NK-92 treated with Interleukin-12 subunit alpha and Interleukin-12 subunit beta, amount 100 ng/mL, for 24 hours (cell line): ENCODE measurements around the gene SPECC1.
"Not testable (repeated sequence)": the region's sequence is repeated elsewhere in the genome, so short reads cannot be mapped to it uniquely, and the experiment has no call there.

Experiments used
- DNase-seq: peaks from one replicate; lab custom pipeline; 2025; lab: John Stamatoyannopoulos, UW

SPECC1 gene

GRCh38 chr17:20094777-20095176, 85.6 kb downstream of the SPECC1 start:
- DNase-seq, result no peak

GRCh38 chr17:20095336-20096080, 86.3 kb downstream of the SPECC1 start:
- no peak for DNase-seq

DNA sequence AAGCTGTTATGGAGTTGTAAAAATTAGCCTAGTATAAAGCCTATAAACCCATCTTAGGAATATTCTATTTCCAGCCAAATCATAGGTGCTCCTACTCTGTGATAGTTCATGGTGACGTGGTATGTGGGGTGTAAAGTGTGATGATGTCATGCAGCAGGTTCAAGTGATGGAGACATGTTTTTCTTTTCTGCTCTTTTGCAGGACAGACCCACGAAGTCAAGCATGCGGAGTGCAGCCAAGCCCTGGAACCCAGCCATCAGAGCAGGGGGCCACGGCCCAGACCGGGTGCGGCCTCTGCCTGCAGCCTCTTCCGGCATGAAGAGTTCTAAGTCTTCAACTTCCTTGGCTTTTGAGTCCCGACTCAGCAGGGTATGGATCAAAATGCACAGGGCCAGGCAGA, 87.3 kb downstream of the SPECC1 start:
- DNase-seq, result no peak

GRCh38 chr17:20097330-20097729, 88.2 kb downstream of the SPECC1 start:
- no peak for DNase-seq

- no peak for DNase-seq
Measured at GRCh38 chr17:20098314-20098713, 89.2 kb downstream of the SPECC1 start.

DNA sequence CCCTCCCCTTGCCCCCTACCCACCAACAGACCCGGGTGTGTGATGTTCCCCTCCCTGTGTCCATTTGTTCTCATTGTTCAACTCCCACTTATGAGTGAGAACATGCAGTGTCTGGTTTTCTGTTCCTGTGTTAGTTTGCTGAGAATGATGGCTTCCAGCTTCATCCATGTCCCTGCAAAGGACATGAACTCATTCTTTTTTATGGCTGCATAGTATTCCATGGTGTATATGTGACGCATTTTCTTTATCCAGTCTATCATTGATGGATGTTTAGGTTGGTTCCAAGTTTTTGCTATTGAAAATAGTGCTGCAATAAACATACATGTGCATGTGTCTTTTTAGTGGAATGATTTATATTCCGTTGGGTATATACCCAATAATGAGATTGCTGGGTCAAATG, 91.6 kb downstream of the SPECC1 start:
- DNase-seq, result not testable (repeated sequence)

DNA sequence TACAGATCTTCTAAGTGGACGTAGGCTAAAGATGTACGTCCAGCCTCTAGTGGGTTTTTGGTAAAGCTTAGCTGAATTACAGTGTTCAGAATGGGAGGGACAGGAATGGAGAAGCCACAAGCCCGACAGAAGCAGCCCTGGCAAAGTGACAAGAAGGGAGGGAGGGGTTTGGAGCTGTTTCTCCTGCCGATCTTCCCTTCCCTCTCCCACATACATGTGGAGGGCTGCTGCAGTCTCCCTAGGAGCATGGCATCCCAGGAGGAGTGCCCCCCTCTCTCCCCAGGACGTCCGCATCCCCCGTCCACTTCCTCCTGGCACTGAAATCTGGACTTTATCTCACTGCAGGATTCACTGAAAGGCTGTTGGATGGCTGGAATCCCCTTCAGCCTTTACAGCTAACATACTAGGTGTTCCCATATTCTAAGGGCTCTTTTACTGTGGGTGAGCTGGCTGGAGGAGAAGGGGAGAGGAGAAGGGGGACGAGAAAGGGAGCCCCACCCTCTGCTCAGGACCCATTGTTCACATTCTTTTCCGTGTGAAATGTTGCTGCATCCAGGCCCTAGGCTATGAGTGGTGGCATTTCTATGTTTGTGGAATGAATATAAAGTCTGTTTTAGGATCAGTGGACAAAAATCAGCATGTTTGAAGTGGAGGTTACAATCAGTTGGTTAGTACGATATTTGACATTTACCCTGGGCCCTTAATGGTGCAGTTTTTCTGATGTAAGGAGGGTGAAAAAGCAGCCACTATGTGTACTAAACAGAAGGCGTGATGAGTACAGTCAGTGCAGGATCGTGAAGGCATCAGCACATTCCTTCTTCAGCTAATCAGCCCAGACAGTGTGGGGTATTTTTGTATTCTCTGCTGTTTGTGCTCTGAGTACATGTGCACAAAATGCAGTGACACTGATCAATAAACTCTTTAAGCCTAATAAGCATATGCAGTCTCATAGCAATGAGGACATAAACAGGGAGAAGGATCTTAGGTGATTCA, 94.6 kb downstream of the SPECC1 start:
- no peak for DNase-seq

DNA sequence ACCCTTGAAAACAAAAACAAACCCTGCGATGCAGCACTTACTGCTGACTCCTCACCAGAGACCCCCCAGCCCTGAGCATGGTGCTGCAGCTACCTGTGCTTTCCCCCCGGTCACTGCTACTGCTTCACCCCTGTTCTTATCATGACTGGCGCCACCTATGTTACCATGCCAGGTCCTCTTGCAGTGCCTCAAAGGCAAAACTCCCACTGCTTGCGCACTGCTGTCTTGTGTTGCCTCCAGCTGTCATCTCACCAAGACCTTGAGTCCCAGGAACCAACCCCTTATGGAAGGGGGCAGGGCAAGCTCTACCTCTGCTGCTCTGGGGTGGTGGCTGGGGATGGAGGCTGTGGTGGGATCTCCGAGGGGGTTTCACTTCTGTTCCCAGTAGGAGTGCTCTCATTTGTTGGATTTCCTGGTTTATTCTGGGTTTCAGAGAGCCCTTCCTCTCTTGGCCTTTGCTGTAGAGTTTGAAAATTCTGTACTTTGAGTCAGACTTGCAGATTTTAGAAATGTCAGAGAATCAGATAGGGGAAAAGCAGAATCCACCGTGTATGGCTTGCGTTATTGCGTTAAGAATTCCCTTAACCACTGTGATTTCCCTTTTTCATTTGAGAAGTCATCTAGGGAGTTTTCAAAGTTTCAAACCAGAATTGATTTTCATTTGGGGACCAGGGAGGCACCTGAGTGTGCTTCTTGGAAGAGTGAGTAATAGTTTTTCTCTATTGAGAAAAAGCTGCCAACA, 96.6 kb downstream of the SPECC1 start:
- DNase-seq, result no peak

DNA sequence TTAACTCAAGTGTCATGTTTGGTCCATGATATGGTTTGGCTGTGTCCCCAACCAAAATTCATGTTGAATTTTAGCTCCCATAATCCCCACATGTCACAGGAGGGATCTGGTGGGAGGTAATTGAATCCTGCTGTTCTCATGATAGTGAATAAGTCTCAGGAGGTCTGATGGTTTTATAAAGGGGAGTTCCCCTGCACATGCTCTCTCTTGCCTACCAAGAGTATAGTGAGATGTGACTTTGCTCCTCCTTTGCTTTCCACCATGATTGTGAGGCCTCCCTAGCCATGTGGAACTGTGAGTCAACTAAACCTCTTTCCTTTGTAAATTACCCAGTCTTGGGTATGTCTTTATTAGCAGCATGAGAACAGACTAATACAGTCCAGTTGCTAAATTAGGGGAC, 97.3 kb downstream of the SPECC1 start:
- not testable (repeated sequence) for DNase-seq

DNA sequence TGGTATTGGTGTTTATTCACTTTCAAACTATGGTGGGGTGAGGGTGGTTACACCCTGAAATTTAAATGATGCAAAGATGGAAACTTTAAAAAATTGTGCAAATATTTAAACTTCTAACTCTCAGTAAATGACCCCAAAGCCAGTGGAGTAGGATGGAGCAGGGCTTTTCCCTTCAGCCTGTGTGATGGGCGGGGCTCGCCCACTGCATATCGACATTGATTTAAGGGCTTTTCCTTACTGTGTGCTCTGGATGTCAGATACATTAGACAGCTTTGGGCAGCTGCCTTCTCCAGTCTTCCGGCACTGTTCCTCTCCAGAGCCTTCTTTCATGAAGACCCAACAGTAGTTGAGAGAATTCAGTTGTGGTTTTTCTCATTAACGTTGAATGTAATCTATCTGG, 99.9 kb downstream of the SPECC1 start:
- no peak for DNase-seq

GRCh38 chr17:20111538-20111937, 102.4 kb downstream of the SPECC1 start:
- no peak for DNase-seq

DNA sequence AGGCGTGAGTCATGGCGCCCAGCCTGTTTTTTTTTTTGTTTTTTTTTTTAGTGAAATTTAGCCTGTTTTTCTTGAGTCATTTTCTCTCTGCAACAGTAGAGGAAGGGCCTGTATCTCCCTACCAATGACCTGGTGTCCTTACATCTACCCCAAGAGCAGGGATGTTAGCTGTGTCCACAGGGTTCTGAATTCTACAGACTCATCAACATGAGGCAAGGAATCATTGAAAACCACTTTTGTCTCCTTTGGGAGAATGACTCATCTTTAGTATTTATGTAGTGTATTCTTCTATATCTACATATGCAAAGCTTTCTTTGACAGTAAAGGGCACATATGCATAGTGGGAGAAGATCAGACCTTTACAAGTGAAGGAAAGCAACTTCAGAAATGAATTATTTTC, 105.3 kb downstream of the SPECC1 start:
- no peak for DNase-seq

DNA sequence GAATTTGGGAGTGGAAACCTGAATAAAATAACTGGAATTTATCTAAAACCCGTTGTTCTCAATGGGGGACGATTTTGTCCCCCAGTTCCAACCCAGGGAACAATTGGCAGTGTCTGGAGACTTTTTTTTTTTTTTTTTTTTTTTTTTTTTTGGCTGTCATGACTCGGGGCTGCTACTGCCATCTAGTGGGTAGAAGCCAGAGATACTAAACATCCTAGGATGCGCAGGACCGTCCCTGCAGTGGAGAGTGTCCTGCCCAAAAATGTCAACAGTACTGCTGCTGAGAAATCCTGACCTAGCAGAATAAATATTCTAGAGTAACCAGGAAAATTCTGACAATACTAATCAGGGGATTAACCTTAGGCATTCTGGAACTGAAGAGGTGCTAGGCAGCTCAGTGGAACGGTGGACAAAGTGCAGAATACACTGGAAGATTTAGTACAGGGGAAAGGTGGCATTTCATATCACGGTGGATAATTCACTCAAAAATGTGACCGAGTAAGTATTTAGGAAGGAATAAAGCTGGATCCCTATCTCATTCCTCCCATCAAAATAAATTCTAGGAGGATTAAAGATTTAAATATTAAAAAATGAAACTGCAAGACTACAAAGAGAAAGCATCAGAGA, 107.6 kb downstream of the SPECC1 start:
- no peak for DNase-seq

- no peak for DNase-seq
Measured at GRCh38 chr17:20118280-20118679, 109.1 kb downstream of the SPECC1 start.

DNA sequence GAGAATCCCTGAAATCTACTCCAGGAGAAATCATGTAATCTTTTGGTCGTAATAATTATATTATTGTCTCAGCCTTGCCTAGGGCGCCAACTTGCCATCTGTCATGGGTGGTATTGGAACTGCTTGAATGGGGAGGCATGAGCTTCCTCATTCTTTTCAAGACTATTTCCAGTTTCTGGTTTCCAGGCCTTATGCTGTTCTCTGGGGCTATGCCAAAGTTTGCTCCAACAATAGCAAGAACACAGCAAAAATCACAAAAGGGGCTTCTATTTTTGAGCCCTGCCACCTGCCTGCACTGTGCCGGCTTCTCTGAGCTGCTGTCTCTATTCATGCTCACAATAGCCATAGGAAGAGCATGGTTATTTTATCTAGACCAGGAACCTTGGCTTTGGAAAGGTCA, 111.7 kb downstream of the SPECC1 start:
- no peak for DNase-seq

GRCh38 chr17:20121359-20122253, 112.4 kb downstream of the SPECC1 start:
- DNase-seq, result no peak

- DNase-seq, result no peak
Measured at GRCh38 chr17:20122254-20122879, 113.2 kb downstream of the SPECC1 start.

GRCh38 chr17:20123209-20123608, 114.0 kb downstream of the SPECC1 start:
- DNase-seq, result no peak

DNA sequence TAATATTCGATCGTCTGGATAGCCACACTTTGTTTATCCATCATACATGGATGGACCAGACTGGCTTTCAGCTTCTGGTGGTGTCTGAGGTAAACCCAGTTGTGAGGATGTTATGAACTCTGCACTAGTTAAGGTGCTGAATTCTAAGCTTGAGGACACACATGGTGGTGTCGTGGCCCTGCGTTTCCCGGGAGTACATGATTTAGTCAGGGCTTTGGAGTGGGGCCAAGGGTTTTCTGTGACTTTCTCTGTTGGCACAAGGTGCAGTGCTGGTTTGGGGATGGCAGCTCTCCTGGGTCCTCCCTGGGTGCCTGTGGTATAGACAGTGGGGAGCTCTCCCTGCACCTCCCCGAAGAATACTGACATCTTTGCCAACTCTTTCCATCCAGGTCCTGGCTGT, 116.6 kb downstream of the SPECC1 start:
- DNase-seq, result no peak

- no peak for DNase-seq
Measured at GRCh38 chr17:20127360-20128035, 118.3 kb downstream of the SPECC1 start.
